ENCODE measurements around the gene FAM234B. TPM values are rescaled to one million over a fixed set of nuclear protein-coding genes. Genes with fewer than 3 reads are reported as not detected.

Gene FAM234B
- total RNA-seq, 1 donor from 2014 or later, result 9.6 TPM

GRCh38 chr12:13099844-13100604 lies 55.8 kb downstream of the FAM234B start:
- Histone ChIP-seq H3K27me3 (no peaks in the 10 kb centered on the region), H3K4me1 (peaks cover 59% of the 10 kb centered on the region), H3K27ac (peak overlapping the region; percentile 99), H3K36me3 (no peaks in the 10 kb centered on the region), H3K9me3 (no peaks in the 10 kb centered on the region), H3K4me3 (no peak overlapping the region)
- ATAC-seq (no peak), DNase-seq (no peak)
- intact Hi-C loops (cut with DNase I), result loop anchor here (10.0 kb wide), 1 partner anchor 115 kb away; no protein-coding TSS in a partner anchor
- TF ChIP-seq CTCF (IDR thresholded peaks at IDR 0.05), result no peak

GRCh38 chr12:13100605-13100881 lies 56.4 kb downstream of the FAM234B start:
- no peak for ATAC-seq
- Histone ChIP-seq H3K27me3 (no peaks in the 10 kb centered on the region), H3K27ac (peak overlapping the region; percentile 99)

GRCh38 chr12:13100882-13101769 lies 56.9 kb downstream of the FAM234B start:
- TF ChIP-seq CTCF (IDR thresholded peaks at IDR 0.05), result no peak
- Histone ChIP-seq H3K36me3 (no peaks in the 10 kb centered on the region), H3K27me3 (no peaks in the 10 kb centered on the region), H3K4me1 (peaks cover 59% of the 10 kb centered on the region), H3K4me3 (peak overlapping the region; percentile 60), H3K9me3 (no peaks in the 10 kb centered on the region), H3K27ac (peak overlapping the region; percentile 99)
- intact Hi-C loops (cut with DNase I), result no loop called here
- ATAC-seq (peak; percentile 88), DNase-seq (peak; percentile 96)

More at GRCh38 chr12:13100605-13100881, 56.4 kb downstream of the FAM234B start:
- H3K4me1 ChIP-seq, result peaks cover 59% of the 10 kb centered on the region
- peak overlapping the region; percentile 60 for H3K4me3 ChIP-seq
- no peaks in the 10 kb centered on the region for H3K9me3 ChIP-seq
- intact Hi-C loops (cut with DNase I), result no loop called here
- no peaks in the 10 kb centered on the region for H3K36me3 ChIP-seq
- no peak for DNase-seq
- no peak for TF ChIP-seq CTCF (IDR thresholded peaks at IDR 0.05)

GRCh38 chr12:13101821-13102375 lies 57.7 kb downstream of the FAM234B start:
- Histone ChIP-seq H3K4me1 (peaks cover 57% of the 10 kb centered on the region), H3K9me3 (no peaks in the 10 kb centered on the region), H3K4me3 (peak overlapping the region; percentile 60), H3K36me3 (no peaks in the 10 kb centered on the region), H3K27me3 (no peaks in the 10 kb centered on the region), H3K27ac (peak overlapping the region; percentile 99)
- DNase-seq, result no peak
- peak; percentile 0 for ATAC-seq
- no peak for TF ChIP-seq CTCF (IDR thresholded peaks at IDR 0.05)
- intact Hi-C loops (cut with DNase I), result no loop called here

- no peak for TF ChIP-seq CTCF (IDR thresholded peaks at IDR 0.05)
- Histone ChIP-seq H3K27ac (peak overlapping the region; percentile 99), H3K4me1 (peaks cover 51% of the 10 kb centered on the region)
Measured at GRCh38 chr12:13102461-13103195, 58.4 kb downstream of the FAM234B start.

More at GRCh38 chr12:13102461-13103195, 58.4 kb downstream of the FAM234B start:
- intact Hi-C loops (cut with DNase I), result no loop called here
- Histone ChIP-seq H3K4me3 (no peak overlapping the region), H3K9me3 (no peaks in the 10 kb centered on the region), H3K36me3 (no peaks in the 10 kb centered on the region), H3K27me3 (no peaks in the 10 kb centered on the region)
- no peak for ATAC-seq
- no peak for DNase-seq
